Fibroblast of lung (primary cell): ENCODE results near the gene KIN.
"Not testable (repeated sequence)": the region's sequence is repeated elsewhere in the genome, so short reads cannot be mapped to it uniquely, and the experiment has no call there.

Experiments used
- EZH2 ChIP-seq: IDR thresholded peaks from 2 replicates; pipeline ENCODE4 v1.5.1; 2012; ENCODE audit warnings: low read length, control low read depth, mild to moderate bottlenecking; ENCODE audit errors: missing control alignments
- TF ChIP-seq, protein P1 (sequence below), 2 donors: IDR thresholded peaks in 1 of 2; conservative IDR thresholded peaks in 1 of 2; 1 replicate in 1 of 2; 2 replicates in 1 of 2; pipeline ENCODE4 v1.5.1; 2011 to 2012; ENCODE audit warnings: low read length in 2 of 2, control low read depth in 1 of 2, inconsistent platforms in 1 of 2, low read depth in 1 of 2, mild to moderate bottlenecking in 1 of 2

GRCh38 chr10:7748637-7749036 lies 39.2 kb downstream of the KIN start:
- TF ChIP-seq, protein P1, sequence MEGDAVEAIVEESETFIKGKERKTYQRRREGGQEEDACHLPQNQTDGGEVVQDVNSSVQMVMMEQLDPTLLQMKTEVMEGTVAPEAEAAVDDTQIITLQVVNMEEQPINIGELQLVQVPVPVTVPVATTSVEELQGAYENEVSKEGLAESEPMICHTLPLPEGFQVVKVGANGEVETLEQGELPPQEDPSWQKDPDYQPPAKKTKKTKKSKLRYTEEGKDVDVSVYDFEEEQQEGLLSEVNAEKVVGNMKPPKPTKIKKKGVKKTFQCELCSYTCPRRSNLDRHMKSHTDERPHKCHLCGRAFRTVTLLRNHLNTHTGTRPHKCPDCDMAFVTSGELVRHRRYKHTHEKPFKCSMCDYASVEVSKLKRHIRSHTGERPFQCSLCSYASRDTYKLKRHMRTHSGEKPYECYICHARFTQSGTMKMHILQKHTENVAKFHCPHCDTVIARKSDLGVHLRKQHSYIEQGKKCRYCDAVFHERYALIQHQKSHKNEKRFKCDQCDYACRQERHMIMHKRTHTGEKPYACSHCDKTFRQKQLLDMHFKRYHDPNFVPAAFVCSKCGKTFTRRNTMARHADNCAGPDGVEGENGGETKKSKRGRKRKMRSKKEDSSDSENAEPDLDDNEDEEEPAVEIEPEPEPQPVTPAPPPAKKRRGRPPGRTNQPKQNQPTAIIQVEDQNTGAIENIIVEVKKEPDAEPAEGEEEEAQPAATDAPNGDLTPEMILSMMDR (conservative IDR thresholded peaks at IDR 0.05 in 1 of 2, IDR thresholded peaks at IDR 0.05 in 1 of 2; ENCODE audit: low read depth in 1 of 2, low read length in 2 of 2): not testable (repeated sequence)
- not testable (repeated sequence) for TF ChIP-seq EZH2
